ENCODE data around the gene ARHGEF40. TPM values are rescaled to one million over a fixed set of nuclear protein-coding genes. Genes with fewer than 3 reads are reported as not detected.
"Not testable (repeated sequence)": the region's sequence is repeated elsewhere in the genome, so short reads cannot be mapped to it uniquely, and the experiment has no call there.

ARHGEF40 gene
- total RNA-seq, 2 experiments from 2014 or later = 0.09 TPM; not detected in 1

- Mint-ChIP-seq H3K27ac (no peak overlapping the region), H3K4me3 (no peak overlapping the region), H3K36me3 (no peaks in the 10 kb centered on the region), H3K4me1 (no peaks in the 10 kb centered on the region), H3K9me3 (ENCODE audit: low read depth) (no peaks in the 10 kb centered on the region), H3K27me3 (peaks cover 2% of the 10 kb centered on the region)
- no peak for ATAC-seq
- CTCF ChIA-PET = interaction anchor here (1.2 to 5.8 kb wide), 7 partner anchors 14 to 61 kb away, joined by 3 to 34 read pairs (median 5); no protein-coding TSS in a partner anchor
- DNase-seq = no peak
Observed at GRCh38 chr14:21032326-21033132, 37.6 kb upstream of the ARHGEF40 start.

GRCh38 chr14:21033133-21033698 is 36.9 kb upstream of the ARHGEF40 start:
- Mint-ChIP-seq H3K4me3 (no peak overlapping the region), H3K9me3 (ENCODE audit: low read depth) (no peaks in the 10 kb centered on the region), H3K27me3 (peaks cover 7% of the 10 kb centered on the region), H3K27ac (no peak overlapping the region), H3K36me3 (no peaks in the 10 kb centered on the region), H3K4me1 (no peaks in the 10 kb centered on the region)
- CTCF ChIA-PET = interaction anchor here (0.9 to 5.8 kb wide), 6 partner anchors 15 to 71 kb away, joined by 3 to 34 read pairs (median 3); no protein-coding TSS in a partner anchor
- no peak for DNase-seq
- no peak for ATAC-seq

DNA sequence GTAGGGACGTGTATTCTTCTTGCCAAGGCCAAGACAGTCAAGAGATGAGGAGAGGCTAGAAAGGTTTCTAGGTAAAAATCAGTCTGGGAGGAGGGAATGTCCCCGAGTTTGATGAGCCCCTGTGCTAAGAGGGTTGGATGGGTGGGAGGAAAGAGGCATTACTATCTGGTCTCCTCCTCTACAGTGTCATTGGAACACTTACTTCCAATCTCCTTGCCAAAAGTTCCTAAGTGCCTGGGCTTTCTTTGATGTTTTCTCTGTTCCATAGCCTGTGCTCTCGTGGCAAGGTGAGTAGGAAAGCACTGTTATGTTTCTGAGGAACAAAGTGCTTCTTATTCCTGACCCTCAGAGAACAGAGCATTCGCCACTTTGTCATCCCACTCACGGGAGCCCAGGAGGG is 35.4 kb upstream of the ARHGEF40 start, which contains the start of gene RNASE13:
RNASE13 (minus strand) TSS at position 101 of the 400 bp plus-strand sequence. CDS start 519 bp downstream, outside the sequence.
- no peak for DNase-seq
- Mint-ChIP-seq H3K4me3 (no peak within 1 kb of the TSS), H3K9me3 (ENCODE audit: low read depth) (no peaks in the 10 kb centered on the region), H3K27ac (no peak within 1 kb of the TSS), H3K4me1 (no peaks in the 10 kb centered on the region), H3K36me3 (no peaks in the 10 kb centered on the region), H3K27me3 (peaks cover 9% of the 10 kb centered on the region)
- no peak for ATAC-seq
- CTCF ChIA-PET = interaction anchor here (0.9 to 5.8 kb wide), 2 partner anchors 19 to 58 kb away, joined by 3 to 34 read pairs; no protein-coding TSS in a partner anchor

- Mint-ChIP-seq H3K9me3 (ENCODE audit: low read depth) (no peaks in the 10 kb centered on the region), H3K4me1 (no peaks in the 10 kb centered on the region), H3K27ac (no peak overlapping the region), H3K4me3 (no peak overlapping the region), H3K27me3 (peaks cover 7% of the 10 kb centered on the region), H3K36me3 (no peaks in the 10 kb centered on the region)
- CTCF ChIA-PET = interaction anchor here (1.0 to 5.8 kb wide), 2 partner anchors 21 to 341 kb away, joined by 3 to 34 read pairs; no protein-coding TSS in a partner anchor
- ATAC-seq (no peak), DNase-seq (no peak)
Observed at GRCh38 chr14:21036751-21037150, 33.4 kb upstream of the ARHGEF40 start.

DNA sequence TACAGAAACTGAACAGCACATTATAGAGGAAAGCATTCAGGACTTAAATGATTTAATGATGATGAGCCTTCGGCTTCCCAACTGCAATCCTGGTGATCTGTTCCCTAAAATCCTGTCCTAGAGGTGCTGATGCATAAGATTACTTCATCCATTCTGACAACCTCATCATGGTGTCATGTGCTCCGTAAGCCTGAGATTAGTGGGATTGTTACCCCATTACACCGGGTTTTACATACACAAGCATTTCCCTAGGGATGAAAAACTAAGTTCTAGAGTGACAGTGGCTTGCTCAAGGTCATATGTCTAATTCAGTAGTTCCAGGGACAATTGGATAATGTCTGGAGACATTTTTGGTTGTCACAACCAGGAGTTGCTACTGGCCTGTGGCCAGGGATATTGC is 32.9 kb upstream of the ARHGEF40 start:
- Mint-ChIP-seq H3K4me3 (no peak overlapping the region), H3K9me3 (ENCODE audit: low read depth) (no peaks in the 10 kb centered on the region), H3K36me3 (no peaks in the 10 kb centered on the region), H3K27me3 (peaks cover 7% of the 10 kb centered on the region), H3K4me1 (no peaks in the 10 kb centered on the region), H3K27ac (no peak overlapping the region)
- no peak for ATAC-seq
- CTCF ChIA-PET = interaction anchor here (1.0 kb wide), 1 partner anchor 22 kb away, joined by 4 read pairs; no protein-coding TSS in a partner anchor
- no peak for DNase-seq

GRCh38 chr14:21038441-21039422 is 31.4 kb upstream of the ARHGEF40 start:
- Mint-ChIP-seq H3K9me3 (ENCODE audit: low read depth) (no peaks in the 10 kb centered on the region), H3K36me3 (no peaks in the 10 kb centered on the region), H3K27me3 (peaks cover 16% of the 10 kb centered on the region), H3K4me3 (no peak overlapping the region), H3K4me1 (no peaks in the 10 kb centered on the region), H3K27ac (no peak overlapping the region)
- DNase-seq (no peak), ATAC-seq (no peak)
- CTCF ChIA-PET = interaction anchor here (1.2 to 4.0 kb wide), 6 partner anchors 13 to 54 kb away, joined by 3 to 96 read pairs (median 7); no protein-coding TSS in a partner anchor

DNA sequence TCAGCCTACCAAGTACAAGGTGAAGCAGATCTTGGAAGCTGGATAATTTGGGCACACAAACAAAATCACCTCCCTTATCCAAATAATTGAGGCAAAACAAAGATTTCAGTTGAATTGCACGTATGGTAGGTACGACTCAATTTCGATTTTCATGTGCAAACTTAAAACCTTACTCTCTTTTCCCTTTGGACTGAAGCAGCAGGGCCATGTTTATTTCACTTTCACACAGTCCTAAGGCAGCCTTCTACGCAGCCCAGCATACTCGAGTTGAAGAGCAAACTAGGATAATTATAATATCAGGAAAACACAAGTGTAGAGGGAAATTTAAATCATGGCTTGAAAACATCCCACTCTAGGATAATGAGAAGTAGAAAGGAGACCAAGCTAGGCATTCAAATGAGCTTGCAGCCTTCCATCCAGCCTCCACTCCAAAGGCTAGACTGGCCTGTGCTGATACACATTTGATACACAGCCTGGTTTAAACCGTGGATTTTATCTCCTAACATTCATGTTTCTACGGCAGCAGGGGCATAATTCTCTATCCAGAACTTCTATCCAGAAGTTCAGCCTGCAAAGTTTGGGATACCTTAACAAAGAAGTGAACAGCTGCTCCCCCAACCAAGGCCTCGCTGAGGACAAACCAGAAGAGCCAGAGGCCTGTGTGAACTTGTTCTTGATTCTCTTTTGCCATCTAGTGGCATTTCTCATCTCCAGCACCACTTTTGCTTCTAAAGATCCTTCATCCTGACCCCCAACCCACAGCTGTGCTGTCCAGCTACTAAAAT is 30.3 kb upstream of the ARHGEF40 start:
- H3K36me3 Mint-ChIP-seq = no peaks in the 10 kb centered on the region
- H3K27me3 Mint-ChIP-seq = peaks cover 21% of the 10 kb centered on the region
- CTCF ChIA-PET = interaction anchor here (1.0 to 4.0 kb wide), 9 partner anchors 14 to 343 kb away, joined by 3 to 96 read pairs (median 6); no protein-coding TSS in a partner anchor
- DNase-seq (no peak), ATAC-seq (peak; percentile 33)
- no peak overlapping the region for H3K27ac Mint-ChIP-seq
- H3K4me3 Mint-ChIP-seq = no peak overlapping the region
- H3K9me3 Mint-ChIP-seq (ENCODE audit: low read depth) = no peaks in the 10 kb centered on the region
- no peaks in the 10 kb centered on the region for H3K4me1 Mint-ChIP-seq

GRCh38 chr14:21040370-21040925 is 29.7 kb upstream of the ARHGEF40 start:
- ATAC-seq = no peak
- Mint-ChIP-seq H3K36me3 (no peaks in the 10 kb centered on the region), H3K9me3 (ENCODE audit: low read depth) (no peaks in the 10 kb centered on the region)

GRCh38 chr14:21040941-21041340 is 29.2 kb upstream of the ARHGEF40 start:
- H3K36me3 Mint-ChIP-seq; H3K27ac Mint-ChIP-seq; DNase-seq; H3K9me3 Mint-ChIP-seq (ENCODE audit: low read depth); ATAC-seq; H3K4me3 Mint-ChIP-seq; H3K4me1 Mint-ChIP-seq: not testable (repeated sequence)
- peaks cover 30% of the 10 kb centered on the region for H3K27me3 Mint-ChIP-seq
- CTCF ChIA-PET = interaction anchor here (1.2 to 4.0 kb wide), 5 partner anchors 19 to 344 kb away, joined by 4 to 96 read pairs (median 6); no protein-coding TSS in a partner anchor

More at GRCh38 chr14:21040370-21040925, 29.7 kb upstream of the ARHGEF40 start:
- Mint-ChIP-seq H3K4me3 (no peak overlapping the region), H3K27ac (no peak overlapping the region), H3K27me3 (peaks cover 27% of the 10 kb centered on the region), H3K4me1 (no peaks in the 10 kb centered on the region)
- CTCF ChIA-PET = interaction anchor here (1.0 to 4.0 kb wide), 8 partner anchors 14 to 344 kb away, joined by 3 to 96 read pairs (median 6); no protein-coding TSS in a partner anchor
- no peak for DNase-seq

DNA sequence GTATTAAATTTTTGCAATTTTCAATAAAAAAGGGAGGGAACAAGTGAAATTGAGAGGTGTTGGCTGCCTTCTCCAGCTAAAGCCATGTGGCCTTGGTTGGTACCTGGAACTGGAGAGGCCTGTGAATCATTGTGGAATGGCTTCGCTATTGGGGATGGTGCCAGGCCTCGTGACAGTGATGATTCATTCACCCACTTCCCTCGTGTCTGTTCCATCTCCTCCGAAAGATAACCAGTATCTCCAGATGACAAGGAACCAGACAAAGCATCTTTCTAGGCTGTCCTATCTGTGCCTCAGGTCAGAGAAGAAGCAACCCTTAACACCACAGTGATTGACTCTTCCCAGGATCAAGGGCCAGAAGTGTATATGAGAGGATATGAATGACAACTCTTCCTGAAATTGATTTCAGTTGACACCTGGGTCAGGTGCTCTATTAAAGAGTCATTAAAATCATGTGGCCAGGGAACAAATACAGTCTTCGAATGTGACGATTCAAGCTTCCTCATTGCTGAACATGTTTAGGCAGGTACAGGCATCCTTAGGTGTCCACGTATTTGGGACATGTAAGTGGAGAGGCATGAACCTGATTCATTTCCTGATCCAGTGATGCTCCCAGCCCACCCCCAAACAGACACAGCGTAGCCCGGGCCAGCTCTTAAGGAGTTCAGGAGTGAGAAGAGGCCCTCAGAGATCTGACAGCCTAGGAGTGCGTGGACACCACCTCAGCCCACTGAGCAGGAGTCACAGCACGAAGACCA is 28.2 kb upstream of the ARHGEF40 start, which contains the start of gene RNASE7:
RNASE7 (plus strand) TSS at position 687 of the 758 bp plus-strand sequence. CDS start 631 bp downstream, outside the sequence.
- no peaks in the 10 kb centered on the region for H3K36me3 Mint-ChIP-seq
- CTCF ChIA-PET = interaction anchor here (1.2 to 4.0 kb wide), 2 partner anchors 28 to 71 kb away, joined by 4 to 96 read pairs; no protein-coding TSS in a partner anchor
- H3K27ac Mint-ChIP-seq = no peak within 1 kb of the TSS
- H3K4me3 Mint-ChIP-seq = no peak within 1 kb of the TSS
- no peaks in the 10 kb centered on the region for H3K9me3 Mint-ChIP-seq (ENCODE audit: low read depth)
- H3K4me1 Mint-ChIP-seq = no peaks in the 10 kb centered on the region
- ATAC-seq (no peak), DNase-seq (no peak)
- H3K27me3 Mint-ChIP-seq = peaks cover 30% of the 10 kb centered on the region

GRCh38 chr14:21042918-21043317 is 27.2 kb upstream of the ARHGEF40 start:
- no peaks in the 10 kb centered on the region for H3K4me1 Mint-ChIP-seq
- H3K27me3 Mint-ChIP-seq = peaks cover 33% of the 10 kb centered on the region
- H3K27ac Mint-ChIP-seq = no peak overlapping the region
- CTCF ChIA-PET = interaction anchor here (1.4 to 1.9 kb wide), 3 partner anchors 28 to 72 kb away, joined by 4 to 6 read pairs (median 5); no protein-coding TSS in a partner anchor
- DNase-seq (no peak), ATAC-seq (no peak)
- H3K36me3 Mint-ChIP-seq = no peaks in the 10 kb centered on the region
- H3K9me3 Mint-ChIP-seq (ENCODE audit: low read depth) = no peaks in the 10 kb centered on the region
- H3K4me3 Mint-ChIP-seq = no peak overlapping the region
